Sigmoid colon (tissue), 7 donors: Measurements from ENCODE around the gene IHH. TPM values are rescaled to one million over a fixed set of nuclear protein-coding genes. Genes with fewer than 3 reads are reported as not detected.

Experiments
- DNase-seq: peaks from one replicate; pipeline ENCODE4 v3.0.0-alpha.2; 2019
- H3K27ac ChIP-seq, 4 donors: fragments of 200-600 bp; sonication (generic); one replicate each; pipeline ENCODE4 v1.5.1; 2016 to 2019; ENCODE audit warnings: mild to moderate bottlenecking in 1 of 4
- H3K27me3 ChIP-seq, 3 donors: fragments of 200-600 bp; sonication (generic); one replicate each; pipeline ENCODE4 v1.5.1; 2019; ENCODE audit warnings: mild to moderate bottlenecking in 1 of 3
- H3K36me3 ChIP-seq, 4 donors: fragments of 200-600 bp; sonication (generic); one replicate each; pipeline ENCODE4 v1.5.1; 2016 to 2019
- H3K4me1 ChIP-seq, 4 donors: fragments of 200-600 bp; sonication (generic); one replicate each; pipeline ENCODE4 v1.5.1; 2017 to 2019
- H3K4me3 ChIP-seq, 4 donors: fragments of 200-600 bp; sonication (generic); one replicate each; pipeline ENCODE4 v1.5.1; 2017 to 2019; ENCODE audit warnings: mild to moderate bottlenecking in 2 of 4, moderate library complexity in 1 of 4
- H3K9me3 ChIP-seq, 4 donors: fragments of 200-600 bp in 3 of 4; sonication (generic) in 3 of 4; one replicate each; pipeline versions ENCODE4 v1.5.1 to v1.6.1; 2013 to 2019
- EP300 ChIP-seq, 4 donors: sonication (generic); formaldehyde crosslinking; IDR thresholded peaks; one replicate each; pipeline ENCODE4 v1.6.1; 2017; ENCODE audit warnings: antibody characterized with exemption in 4 of 4
- POLR2A ChIP-seq, 2 donors: fragments of 450-650 bp; IDR thresholded peaks; one replicate each; pipeline ENCODE4 v1.6.1; 2016; ENCODE audit warnings: antibody characterized with exemption in 2 of 2, mild to moderate bottlenecking in 2 of 2, moderate library complexity in 2 of 2
- POLR2AphosphoS5 ChIP-seq, 4 donors: sonication (generic); formaldehyde crosslinking; IDR thresholded peaks; one replicate each; pipeline ENCODE4 v1.6.1; 2017; ENCODE audit warnings: antibody characterized with exemption in 4 of 4
- WGBS, 2 donors: extraction: QIAGEN DNeasy Blood & Tissue Kit; methylation state at CpG; one replicate each; pipeline ENCODE4 v1.1.7; 2013; 5-methylcytosine and 5-hydroxymethylcytosine counted together
- intact Hi-C: fragments of 100-400 bp; cut with DNase I; formaldehyde crosslinking; loops from one replicate; pipeline ENCODE4 v1.15.1; 2023
- polyA plus RNA-seq, 3 donors: library from polyadenylated mRNA; stranded (reverse); fragments of 200-250 nt; gene quantifications; one replicate each; pipeline ENCODE4 v1.2.3, GENCODE V29; 2013
- total RNA-seq, 4 donors: library from RNA; depleted of rRNA; stranded (reverse); fragments of >200 nt; gene quantifications; one replicate each; pipeline ENCODE4 v1.1.0, GENCODE V29; 2016
- TF ChIP-seq, protein P1 (sequence below), 4 experiments: fragments of 450-650 bp in 3 of 4; fragments of 200-600 bp in 1 of 4; IDR thresholded peaks; one replicate each; pipeline ENCODE4 v1.5.1; 2016 to 2019; ENCODE audit warnings: antibody characterized with exemption in 4 of 4, mild to moderate bottlenecking in 3 of 4, moderate library complexity in 2 of 4
- donor health status: healthy with polysubstance abuse.
- donor health status: Bipolar disorder and iron deficiency.
- donor health status: healthy.

Gene IHH
- total and polyA plus RNA-seq, 7 donors, result 12.9 to 36.1 (median 21.6) TPM; not detected in 4

DNA sequence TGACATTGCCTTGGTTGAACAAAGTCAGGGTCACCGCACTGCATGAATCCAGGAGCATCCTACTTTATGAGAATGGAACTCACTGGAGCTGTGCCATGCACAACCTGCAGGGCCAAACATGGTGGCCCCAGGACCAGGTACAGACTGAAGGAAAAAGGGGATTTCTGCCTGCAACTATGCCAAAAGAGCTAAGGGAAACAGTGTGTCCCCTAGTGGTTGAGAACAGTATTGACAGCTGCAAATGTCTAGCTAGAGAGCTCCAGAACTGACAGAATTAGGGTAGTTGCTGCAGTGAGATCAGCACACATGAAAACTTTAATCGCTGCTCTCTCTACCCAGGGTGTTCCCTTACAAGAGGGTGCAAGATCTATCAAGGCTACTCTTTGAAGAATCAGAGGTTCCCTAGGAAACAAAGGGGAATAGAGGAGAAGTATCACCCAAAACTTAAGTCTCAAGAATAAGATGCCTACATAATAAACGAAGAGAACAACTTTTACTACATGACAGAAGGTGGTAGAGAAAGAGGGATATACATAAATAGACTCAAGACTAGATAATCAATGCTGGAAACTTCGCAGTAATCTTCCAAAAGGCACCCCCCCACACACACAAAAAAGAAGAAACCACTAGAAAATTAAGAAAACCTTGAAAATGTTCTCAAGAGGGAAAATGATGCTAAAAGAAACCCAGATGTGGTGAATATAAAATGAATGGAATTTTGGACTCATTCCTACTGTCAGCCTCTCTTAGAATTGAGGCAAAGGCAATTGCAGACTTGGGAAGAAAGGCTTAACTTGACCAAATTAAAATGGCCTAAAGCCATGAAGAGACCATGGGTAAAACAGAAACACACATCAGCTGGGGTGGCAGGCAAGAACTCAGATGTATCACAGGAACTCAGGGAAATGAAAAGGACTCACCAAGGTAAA is 43.6 kb upstream of the IHH start:
- Histone ChIP-seq H3K9me3 (no peaks in the 10 kb centered on the region), H3K4me1 (no peaks in the 10 kb centered on the region), H3K27me3 (no peaks in the 10 kb centered on the region), H3K27ac (no peak overlapping the region), H3K4me3 (no peak overlapping the region), H3K36me3 (no peaks in the 10 kb centered on the region)
- no peak for TF ChIP-seq EP300 (IDR thresholded peaks at IDR 0.05)
- TF ChIP-seq POLR2AphosphoS5 (IDR thresholded peaks at IDR 0.05), result no peak
- TF ChIP-seq, protein P1, sequence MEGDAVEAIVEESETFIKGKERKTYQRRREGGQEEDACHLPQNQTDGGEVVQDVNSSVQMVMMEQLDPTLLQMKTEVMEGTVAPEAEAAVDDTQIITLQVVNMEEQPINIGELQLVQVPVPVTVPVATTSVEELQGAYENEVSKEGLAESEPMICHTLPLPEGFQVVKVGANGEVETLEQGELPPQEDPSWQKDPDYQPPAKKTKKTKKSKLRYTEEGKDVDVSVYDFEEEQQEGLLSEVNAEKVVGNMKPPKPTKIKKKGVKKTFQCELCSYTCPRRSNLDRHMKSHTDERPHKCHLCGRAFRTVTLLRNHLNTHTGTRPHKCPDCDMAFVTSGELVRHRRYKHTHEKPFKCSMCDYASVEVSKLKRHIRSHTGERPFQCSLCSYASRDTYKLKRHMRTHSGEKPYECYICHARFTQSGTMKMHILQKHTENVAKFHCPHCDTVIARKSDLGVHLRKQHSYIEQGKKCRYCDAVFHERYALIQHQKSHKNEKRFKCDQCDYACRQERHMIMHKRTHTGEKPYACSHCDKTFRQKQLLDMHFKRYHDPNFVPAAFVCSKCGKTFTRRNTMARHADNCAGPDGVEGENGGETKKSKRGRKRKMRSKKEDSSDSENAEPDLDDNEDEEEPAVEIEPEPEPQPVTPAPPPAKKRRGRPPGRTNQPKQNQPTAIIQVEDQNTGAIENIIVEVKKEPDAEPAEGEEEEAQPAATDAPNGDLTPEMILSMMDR (IDR thresholded peaks at IDR 0.05), result peak in 2 of 4 experiments; percentile 43 to 53
- TF ChIP-seq POLR2A (IDR thresholded peaks at IDR 0.05), result no peak
- 73 to 74% methylated on average over 4 of the region's 4 CpGs for WGBS, 2 donors
- intact Hi-C loops, result no loop called here
- DNase-seq, result no peak

- TF ChIP-seq EP300 (IDR thresholded peaks at IDR 0.05), result no peak
- TF ChIP-seq, protein P1 (IDR thresholded peaks at IDR 0.05), result no peak
- no peak for TF ChIP-seq POLR2AphosphoS5 (IDR thresholded peaks at IDR 0.05)
- TF ChIP-seq POLR2A (IDR thresholded peaks at IDR 0.05), result no peak
- no peaks in the 10 kb centered on the region for H3K36me3 ChIP-seq
- H3K27ac ChIP-seq, result no peak overlapping the region
- H3K27me3 ChIP-seq, result no peaks in the 10 kb centered on the region
- H3K4me3 ChIP-seq, result no peak overlapping the region
- H3K4me1 ChIP-seq, result no peaks in the 10 kb centered on the region
- intact Hi-C loops, result no loop called here
- no peak for DNase-seq
- 89 to 90% methylated on average over 1 of the region's 1 CpG for WGBS, 2 donors
- no peaks in the 10 kb centered on the region for H3K9me3 ChIP-seq
Observed at GRCh38 chr2:219099329-219099728, 38.6 kb upstream of the IHH start.

- 30 to 77% methylated on average over 1 of the region's 1 CpG for WGBS, 2 donors
- no peak overlapping the region for H3K27ac ChIP-seq
- intact Hi-C loops, result no loop called here
- no peak for DNase-seq
- no peak overlapping the region for H3K4me3 ChIP-seq
- H3K4me1 ChIP-seq, result no peaks in the 10 kb centered on the region
- no peaks in the 10 kb centered on the region for H3K27me3 ChIP-seq
- peaks cover 0 to 6% (median 0%) of the 10 kb centered on the region in 4 donors for H3K36me3 ChIP-seq
- TF ChIP-seq EP300 (IDR thresholded peaks at IDR 0.05) (no peak), POLR2A (IDR thresholded peaks at IDR 0.05) (no peak), POLR2AphosphoS5 (IDR thresholded peaks at IDR 0.05) (no peak)
- TF ChIP-seq, protein P1 (IDR thresholded peaks at IDR 0.05), result no peak
- no peaks in the 10 kb centered on the region for H3K9me3 ChIP-seq
Observed at GRCh38 chr2:219095406-219095935, 34.8 kb upstream of the IHH start.

DNA sequence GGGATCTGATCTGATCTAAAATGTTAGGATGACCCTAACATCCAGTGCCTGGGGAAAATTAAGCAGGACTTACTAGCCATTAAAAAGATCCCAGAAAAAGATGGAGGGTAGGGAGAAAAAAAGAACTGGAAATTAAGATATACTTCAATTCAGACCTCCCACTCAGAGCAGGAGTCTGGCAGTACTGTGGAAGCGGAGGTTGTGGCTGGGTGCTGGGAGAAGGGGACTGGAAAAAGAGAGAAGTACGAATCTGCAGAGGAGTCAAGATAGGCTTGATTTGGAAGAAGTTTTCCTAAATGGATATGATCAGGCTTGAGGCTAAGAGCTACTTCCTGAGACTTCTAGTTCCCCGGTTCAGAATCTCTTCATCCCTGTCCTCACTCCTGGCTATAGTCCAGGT is 33.5 kb upstream of the IHH start:
- Histone ChIP-seq H3K4me3 (no peak overlapping the region), H3K36me3 (peaks cover 0 to 6% (median 0%) of the 10 kb centered on the region in 4 donors), H3K27me3 (no peaks in the 10 kb centered on the region), H3K27ac (no peak overlapping the region), H3K4me1 (no peaks in the 10 kb centered on the region), H3K9me3 (no peaks in the 10 kb centered on the region)
- TF ChIP-seq, protein P1 (IDR thresholded peaks at IDR 0.05), result no peak
- no peak for TF ChIP-seq POLR2A (IDR thresholded peaks at IDR 0.05)
- TF ChIP-seq POLR2AphosphoS5 (IDR thresholded peaks at IDR 0.05), result no peak
- no peak for TF ChIP-seq EP300 (IDR thresholded peaks at IDR 0.05)
- intact Hi-C loops, result no loop called here
- 87 to 89% methylated on average over 3 of the region's 3 CpGs for WGBS, 2 donors
- DNase-seq, result no peak
